Hematopoietic multipotent progenitor cell treated with erythropoietin and hydrocortisone succinate and interleukin-3 and kit ligand, for 6 days (in vitro differentiated cells): Measurements from ENCODE around the gene PCDHA10.

Source experiments
- DNase-seq: peaks from one replicate; pipeline ENCODE4 v3.0.0-alpha.2; 2015

PCDHA10 gene

GRCh38 chr5:140883927-140884697, 28.4 kb downstream of the PCDHA10 start:
- DNase-seq, result no peak

DNA sequence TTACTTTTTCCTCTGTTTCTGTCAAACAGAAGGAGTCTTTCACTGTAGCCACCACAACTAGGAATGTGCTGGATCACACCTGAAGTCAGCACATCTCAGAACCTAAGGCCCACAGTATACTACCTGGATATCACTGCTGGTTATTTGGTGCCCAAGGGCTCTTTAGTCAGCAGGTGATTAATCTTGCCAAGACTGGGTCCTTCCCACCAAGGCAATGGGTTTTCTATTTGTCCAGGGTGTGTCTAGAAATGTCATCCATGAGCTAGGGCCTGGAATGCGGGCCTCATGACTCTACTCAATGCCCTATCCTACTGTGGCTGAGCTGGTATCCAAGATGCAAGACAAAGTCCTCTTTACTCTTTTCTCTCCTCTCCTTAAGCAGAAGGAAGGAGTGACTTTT, 60.6 kb downstream of the PCDHA10 start:
- no peak for DNase-seq
